GM12878 (cell line): ENCODE measurements around the gene TYR. TPM values are rescaled to one million over a fixed set of nuclear protein-coding genes. Genes with fewer than 3 reads are reported as not detected.

ENCODE experiments used
- ATAC-seq: fragments of 200-7000 bp; cut with Tn5 transposase; 3 replicates; pipeline ENCODE4 v1.9.1; 2020; ENCODE audit warnings: mild to moderate bottlenecking, moderate library complexity
- BruUV-seq: library from RNA; stranded (reverse); fragments of 400-500 nt; replicated peaks from 2 replicates; lab custom pipeline; 2021; lab: Mats Ljungman, UMichigan
- CTCF ChIA-PET: fragments of 300-600 bp; sonication (Branson Sonifier 250); formaldehyde crosslinking; extraction: SDS; loops from one replicate; lab custom pipeline; 2021; ENCODE audit warnings: inconsistent platforms; lab: Yijun Ruan, JAX
- POLR2A ChIA-PET: fragments of 350-600 bp; formaldehyde crosslinking; extraction: SDS; loops from one replicate; lab custom pipeline; 2021; ENCODE audit warnings: inconsistent platforms; lab: Charles Lee
- RAD21 ChIA-PET: fragments of 300-600 bp; sonication (Branson Sonifier 250); formaldehyde crosslinking; loops from one replicate; lab custom pipeline; 2023; ENCODE audit warnings: antibody characterized with exemption; ENCODE audit not compliant: unreplicated experiment; lab: Charles Lee
- SMC1A ChIA-PET: fragments of 300-600 bp; sonication (Branson Sonifier 250); formaldehyde crosslinking; loops from one replicate; lab custom pipeline; 2023; ENCODE audit not compliant: unreplicated experiment, uncharacterized antibody; lab: Charles Lee
- DNase-seq: peaks from one replicate; pipeline ENCODE4 v3.0.0-alpha.2; 2011; ENCODE audit warnings: low read depth, low spot score
- FAIRE-seq: peaks from 3 replicates; lab custom pipeline; 2011; peaks lifted over from hg19 to GRCh38; lab: Jason Lieb, UNC
- H2AFZ ChIP-seq: 2 replicates; pipeline ENCODE4 v1.6.0; 2011; ENCODE audit warnings: low read depth, low read length, control low read depth; ENCODE audit not compliant: control insufficient read depth
- H3K27ac ChIP-seq: 2 replicates; pipeline ENCODE4 v1.5.1; 2011; ENCODE audit warnings: control low read depth; ENCODE audit not compliant: control insufficient read depth, insufficient read depth
- H3K27me3 ChIP-seq, 2 experiments: replicated peaks in 1 of 2; 2 replicates each; pipeline versions ENCODE4 v1.6.0 to v1.6.1; 2011; ENCODE audit warnings: low read length in 1 of 2; ENCODE audit not compliant: control insufficient read depth in 2 of 2, insufficient read depth in 2 of 2
- H3K36me3 ChIP-seq, 2 experiments: 2 replicates each; pipeline ENCODE4 v1.5.1; 2011; ENCODE audit warnings: low read length in 1 of 2; ENCODE audit not compliant: control insufficient read depth in 2 of 2, insufficient read depth in 2 of 2
- H3K4me1 ChIP-seq: 2 replicates; pipeline ENCODE4 v1.6.1; 2011; ENCODE audit warnings: mild to moderate bottlenecking, low read length, moderate library complexity, mixed read lengths; ENCODE audit not compliant: control insufficient read depth, insufficient read depth
- H3K4me2 ChIP-seq: 2 replicates; pipeline ENCODE4 v1.6.0; 2011; ENCODE audit warnings: control low read depth; ENCODE audit not compliant: control insufficient read depth, insufficient read depth
- H3K4me3 ChIP-seq: fragments of 200-600 bp; sonication (generic); 2 replicates; pipeline ENCODE4 v1.5.1; 2016
- H3K79me2 ChIP-seq: 2 replicates; pipeline ENCODE4 v1.6.0; 2011; ENCODE audit warnings: low read length; ENCODE audit not compliant: control insufficient read depth, insufficient read depth
- H3K9ac ChIP-seq: 2 replicates; pipeline ENCODE4 v1.8.0; 2011; ENCODE audit warnings: low read length, control low read depth, mixed read lengths; ENCODE audit not compliant: control insufficient read depth, insufficient read depth
- H3K9me3 ChIP-seq: replicated peaks from 3 replicates; pipeline ENCODE4 v1.5.1; 2011; ENCODE audit warnings: mild to moderate bottlenecking, low read length; ENCODE audit not compliant: control insufficient read depth, insufficient read depth
- H4K20me1 ChIP-seq: 2 replicates; pipeline ENCODE4 v1.6.0; 2011; ENCODE audit not compliant: control insufficient read depth, insufficient read depth
- ASH2L ChIP-seq: fragments of 300-600, 200-600 bp; sonication (generic); IDR thresholded peaks from 2 replicates; pipeline ENCODE4 v1.6.1; 2017; ENCODE audit warnings: low read depth, mild to moderate bottlenecking, borderline replicate concordance
- CHD1 ChIP-seq: IDR thresholded peaks from 2 replicates; pipeline ENCODE4 v1.6.1; 2012; ENCODE audit warnings: low read depth, low read length, improper control_type of control experiment
- CHD2 ChIP-seq: IDR thresholded peaks from 2 replicates; pipeline ENCODE4 v1.6.1; 2011; ENCODE audit warnings: low read depth, low read length, improper control_type of control experiment, borderline replicate concordance
- EZH2 ChIP-seq: IDR thresholded peaks from 2 replicates; pipeline ENCODE4 v1.6.1; 2012; ENCODE audit warnings: low read depth, mild to moderate bottlenecking, control low read depth, inconsistent platforms, low read length, borderline replicate concordance; ENCODE audit not compliant: control insufficient read depth
- LARP7 ChIP-seq: fragments of 450-650 bp; IDR thresholded peaks from 2 replicates; pipeline ENCODE4 v1.6.1; 2017; ENCODE audit warnings: mild to moderate bottlenecking
- MEF2A ChIP-seq: IDR thresholded peaks from 2 replicates; pipeline ENCODE4 v1.6.1; 2011; ENCODE audit warnings: low read depth, mild to moderate bottlenecking, low read length, moderate library complexity; ENCODE audit not compliant: insufficient read depth
- MEF2B ChIP-seq: fragments of 450-650 bp; IDR thresholded peaks from 2 replicates; pipeline ENCODE4 v1.6.1; 2018; ENCODE audit warnings: mild to moderate bottlenecking, moderate library complexity; ENCODE audit not compliant: partially characterized antibody, poor library complexity, severe bottlenecking
- MXI1 ChIP-seq: fragments of 150-350 bp; IDR thresholded peaks from 2 replicates; pipeline ENCODE4 v1.6.1; 2011; ENCODE audit warnings: low read depth, mild to moderate bottlenecking, inconsistent platforms, low read length, improper control_type of control experiment
- PAX5 ChIP-seq: IDR thresholded peaks from 2 replicates; pipeline ENCODE4 v1.6.1; 2011; ENCODE audit warnings: low read depth, low read length, borderline replicate concordance
- PAX8 ChIP-seq: fragments of 450-650 bp; IDR thresholded peaks from 2 replicates; pipeline ENCODE4 v1.6.1; 2017; ENCODE audit warnings: mild to moderate bottlenecking, moderate library complexity
- RCOR1 ChIP-seq: conservative IDR thresholded peaks from 2 replicates; pipeline ENCODE4 v1.6.1; 2012; ENCODE audit warnings: low read depth, low read length, improper control_type of control experiment
- RELA ChIP-seq: fragments of 450-650 bp; IDR thresholded peaks from 2 replicates; pipeline ENCODE4 v1.8.0; 2014; ENCODE audit warnings: borderline replicate concordance; ENCODE audit not compliant: partially characterized antibody
- SPI1 ChIP-seq: IDR thresholded peaks from 2 replicates; pipeline ENCODE4 v1.6.1; 2011; ENCODE audit warnings: low read depth, mild to moderate bottlenecking, low read length, moderate library complexity, borderline replicate concordance; ENCODE audit not compliant: insufficient read depth
- SUZ12 ChIP-seq: fragments of 200-600 bp; sonication (generic); IDR thresholded peaks from one replicate; pipeline ENCODE4 v1.6.1; 2018; ENCODE audit warnings: antibody characterized with exemption, mild to moderate bottlenecking; ENCODE audit not compliant: unreplicated experiment
- ZBTB33 ChIP-seq: fragments of 450-650 bp; IDR thresholded peaks from 2 replicates; pipeline ENCODE4 v1.6.1; 2017; ENCODE audit warnings: mild to moderate bottlenecking
- ZNF384 ChIP-seq: IDR thresholded peaks from 2 replicates; pipeline ENCODE4 v1.6.1; 2012; ENCODE audit warnings: low read depth, mild to moderate bottlenecking, low read length, improper control_type of control experiment, borderline replicate concordance
- ZNF592 ChIP-seq: fragments of 450-650 bp; IDR thresholded peaks from 2 replicates; pipeline ENCODE4 v1.6.1; 2017; ENCODE audit warnings: mild to moderate bottlenecking, moderate library complexity
- in situ Hi-C: fragments of 300-500 bp; cut with MboI; formaldehyde crosslinking; loops from 9 replicates; pipeline ENCODE4 v1.14.3; 2018; ENCODE audit warnings: mixed read lengths
- intact Hi-C: fragments of 100-400 bp; cut with micrococcal nuclease; formaldehyde crosslinking; loops from one replicate; pipeline ENCODE4 v1.14.2; 2022; ENCODE audit not compliant: unreplicated experiment
- polyA plus RNA-seq, 11 experiments: library from polyadenylated mRNA; depleted of rRNA in 4 of 11; unstranded in 6 of 11; stranded (reverse) in 5 of 11; fragments of >200 nt; fragmentation: Nextera tagmentation in 4 of 11; fragmentation: Illumina TruSeq in 1 of 11; extraction: Ambion mirVana in 4 of 11; extraction: Trizol in 1 of 11; gene quantifications; 1 replicate in 1 of 11; 2 replicates in 10 of 11; pipeline versions ENCODE4 v1.2.1 to v1.2.3, GENCODE V29; 2011 to 2016; ENCODE audit warnings: inconsistent platforms in 2 of 11, missing spikeins in 2 of 11, low read depth in 1 of 11
- total RNA-seq, 4 experiments: library from RNA; depleted of rRNA in 3 of 4; stranded (reverse); fragments of >200 nt in 3 of 4; fragmentation: Illumina TruSeq in 1 of 4; extraction: Trizol in 1 of 4; gene quantifications; 2 replicates each; pipeline versions ENCODE4 v1.2.1 to v1.2.3, GENCODE V29; 2013 to 2021

The TYR gene
- total and polyA plus RNA-seq, 10 of the 15 experiments (the other 5 are each of a cell fraction or from before 2014, with no cell fraction given) = not detected

DNA sequence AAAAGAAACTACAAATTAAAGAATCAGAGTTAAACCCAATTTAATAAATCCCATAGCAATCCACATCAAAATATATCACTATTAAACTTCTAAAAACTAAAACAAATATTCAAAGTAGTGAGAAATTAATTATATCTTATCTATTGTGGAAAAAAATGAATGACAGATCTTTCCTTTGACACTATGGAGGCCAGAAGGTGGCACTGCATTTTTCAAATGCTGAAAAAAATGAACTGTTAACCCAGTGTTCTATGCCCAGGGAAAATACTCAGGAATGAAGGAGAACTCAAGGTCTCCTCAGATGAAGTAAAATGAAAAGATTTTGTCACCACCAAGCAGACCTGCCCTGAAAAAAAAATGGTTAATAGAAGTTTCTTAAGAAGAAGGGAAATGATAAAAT is 27.7 kb downstream of the TYR start:
- no peak for TF ChIP-seq EZH2
- no peak for TF ChIP-seq ASH2L
- no peak for TF ChIP-seq PAX5
- no peak for TF ChIP-seq ZBTB33
- no peak for TF ChIP-seq MXI1
- no peak for TF ChIP-seq CHD2
- TF ChIP-seq LARP7 = no peak
- TF ChIP-seq CHD1 = no peak
- TF ChIP-seq SPI1 = no peak
- no peak for TF ChIP-seq MEF2B
- no peak for TF ChIP-seq MEF2A
- TF ChIP-seq RELA = no peak
- TF ChIP-seq SUZ12 = no peak
- no peak for TF ChIP-seq ZNF384
- no peak for TF ChIP-seq ZNF592
- TF ChIP-seq RCOR1 = no peak
- no peak for TF ChIP-seq PAX8
- DNase-seq = no peak
- in situ Hi-C loops (no loop called here), intact Hi-C loops (no loop called here)
- H3K4me1 ChIP-seq = no peaks in the 10 kb centered on the region
- H3K27me3 ChIP-seq = no peaks in the 10 kb centered on the region
- ChIA-PET RAD21 (no interaction called here), SMC1A (no interaction called here), POLR2A (no interaction called here), CTCF (no interaction called here)
- ATAC-seq = no peak
- H4K20me1 ChIP-seq = no peaks in the 10 kb centered on the region
- FAIRE-seq = no peak
- no peak overlapping the region for H3K9ac ChIP-seq
- no peaks in the 10 kb centered on the region for H3K36me3 ChIP-seq
- no peaks in the 10 kb centered on the region for H3K79me2 ChIP-seq
- no peak overlapping the region for H3K4me3 ChIP-seq
- no peak overlapping the region for H3K27ac ChIP-seq
- BruUV-seq = no TSS peak
- H3K4me2 ChIP-seq = no peak overlapping the region
- H3K9me3 ChIP-seq = no peaks in the 10 kb centered on the region
- H2AFZ ChIP-seq = no peak overlapping the region
